GM19328 (cell line): ENCODE measurements around the gene VPS54.
"Not testable (repeated sequence)": the region's sequence is repeated elsewhere in the genome, so short reads cannot be mapped to it uniquely, and the experiment has no call there.

Experiments used
- ATAC-seq: cut with Tn5 transposase; IDR thresholded peaks from one replicate; pipeline ENCODE4 v1.9.1; 2021; ENCODE audit warnings: mild to moderate bottlenecking, moderate library complexity; ENCODE audit not compliant: unreplicated experiment

Gene VPS54

DNA sequence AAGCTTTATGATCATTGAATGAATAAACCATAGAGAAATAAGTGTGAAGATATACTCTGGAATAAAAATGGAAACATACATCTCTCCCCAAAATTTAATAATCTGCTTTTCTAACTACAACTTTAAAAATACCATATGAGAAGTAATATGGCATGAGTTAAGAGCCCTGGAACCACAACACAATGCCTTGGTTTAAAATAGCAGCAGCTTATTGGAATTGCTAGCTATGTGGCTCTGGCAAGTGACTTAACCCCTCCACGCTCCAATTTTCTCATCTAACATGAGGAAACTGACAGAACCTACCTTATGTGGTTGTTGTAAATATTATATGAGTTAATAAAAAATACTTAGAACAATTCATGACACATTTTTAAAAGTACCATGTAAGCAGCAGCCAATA is 76.4 kb downstream of the VPS54 start:
- no peak for ATAC-seq

DNA sequence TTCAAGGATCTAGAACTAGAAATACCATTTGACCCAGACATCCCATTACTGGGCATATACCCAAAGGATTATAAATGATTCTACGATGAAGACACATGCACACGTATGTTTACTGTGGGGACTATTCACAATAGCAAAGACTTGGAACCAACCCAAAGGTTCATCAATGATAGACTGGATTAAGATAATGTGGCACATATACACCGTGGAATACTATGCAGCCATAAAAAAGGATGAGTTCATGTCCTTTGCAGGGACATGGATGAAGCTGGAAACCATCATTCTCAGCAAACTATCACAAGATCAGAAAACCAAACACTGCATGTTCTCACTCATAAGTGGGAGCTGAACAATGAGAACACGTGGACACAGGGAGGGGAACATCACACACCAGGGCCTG is 87.1 kb downstream of the VPS54 start:
- ATAC-seq, result not testable (repeated sequence)

DNA sequence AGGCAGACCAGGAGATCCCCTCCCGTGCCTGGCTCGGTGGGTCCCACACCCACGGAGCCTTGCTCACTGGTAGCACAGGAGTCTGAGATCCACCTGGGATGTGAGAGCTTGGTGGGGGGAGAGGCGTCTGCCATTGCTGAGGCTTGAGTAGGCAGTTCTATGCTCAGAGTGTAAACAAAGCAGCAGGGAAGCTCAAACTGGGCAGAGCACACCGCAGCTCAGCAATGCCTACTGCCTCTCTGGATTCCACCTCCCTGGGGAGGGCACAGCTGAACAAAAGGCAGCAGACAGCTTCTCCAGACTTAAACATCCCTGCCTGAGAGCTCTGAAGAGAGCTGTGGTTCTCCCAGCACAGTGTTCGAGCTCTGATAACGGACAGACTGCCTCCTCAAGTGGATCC is 92.4 kb downstream of the VPS54 start:
- ATAC-seq, result no peak

DNA sequence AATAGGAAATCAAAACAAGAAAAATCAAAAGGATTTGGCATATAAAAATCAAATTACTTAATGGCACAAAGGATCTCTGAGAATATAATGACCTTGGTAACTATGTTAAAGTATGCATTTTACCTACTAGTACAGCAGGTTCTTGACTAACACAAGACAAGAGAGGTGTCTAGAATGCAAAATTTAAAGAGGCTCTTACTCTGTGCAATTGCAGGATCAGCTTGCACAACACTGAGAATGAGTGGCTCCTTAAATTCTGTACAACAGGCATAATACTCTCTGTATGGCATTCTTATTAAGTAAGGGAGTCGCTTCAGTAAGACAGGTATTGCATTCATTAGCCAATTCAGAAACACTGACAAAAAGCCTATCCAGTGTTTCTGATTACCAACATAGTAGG is 104.9 kb downstream of the VPS54 start:
- ATAC-seq, result no peak

DNA sequence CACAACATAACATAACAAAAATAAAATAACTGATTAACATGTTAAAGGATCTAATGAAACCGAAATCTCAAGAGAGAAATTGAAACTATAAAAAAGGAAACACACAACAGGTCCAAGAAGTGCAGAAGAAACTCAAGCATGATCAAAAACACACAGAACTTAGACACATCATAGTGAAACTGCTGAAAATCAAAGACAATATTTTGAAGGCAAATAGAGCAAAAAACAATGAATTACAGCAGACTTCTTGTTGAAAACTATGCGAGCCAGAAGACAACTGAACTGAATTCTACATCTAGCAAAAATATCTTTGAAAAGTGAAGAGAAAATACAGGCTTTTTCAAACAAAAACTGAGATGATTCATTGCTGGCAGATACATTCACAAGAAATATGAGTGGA is 116.2 kb downstream of the VPS54 start:
- no peak for ATAC-seq

DNA sequence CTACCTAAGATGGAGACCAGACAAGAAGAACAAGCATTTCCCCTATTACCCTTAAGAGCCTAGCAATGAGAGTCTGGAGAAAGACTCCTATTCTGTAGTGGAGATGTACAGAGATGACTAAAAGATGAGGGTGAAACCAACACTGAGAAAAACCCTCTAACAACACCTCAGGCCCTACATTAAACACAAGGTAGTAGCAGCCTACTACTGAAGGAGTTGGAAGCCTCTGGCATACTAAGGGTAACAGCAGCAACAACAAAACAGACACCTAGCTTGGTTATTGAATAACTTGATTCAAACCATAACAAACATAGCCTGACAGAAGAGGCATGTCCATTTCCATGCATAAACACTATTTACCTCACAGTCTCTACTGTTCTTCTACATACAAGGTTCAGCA is 117.1 kb downstream of the VPS54 start:
- ATAC-seq, result no peak

DNA sequence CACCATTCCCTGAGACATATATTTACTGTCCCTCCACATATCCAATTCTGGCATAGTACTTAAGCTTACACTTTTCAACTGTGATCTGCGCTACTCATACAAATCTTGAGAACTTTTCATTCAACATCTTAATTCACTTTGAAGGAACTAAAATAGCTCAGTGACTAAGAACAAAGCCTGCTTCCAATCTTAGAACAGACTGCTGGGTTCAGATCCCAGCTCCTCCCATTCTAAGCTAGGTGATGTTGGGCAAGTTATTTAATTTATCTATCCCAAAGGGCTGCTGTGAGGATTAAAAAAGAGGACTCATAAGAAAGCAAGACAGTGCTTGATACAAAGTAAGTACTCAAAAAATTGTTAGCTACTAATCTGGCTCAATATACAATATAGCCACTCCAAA is 119.6 kb downstream of the VPS54 start:
- ATAC-seq, result no peak

DNA sequence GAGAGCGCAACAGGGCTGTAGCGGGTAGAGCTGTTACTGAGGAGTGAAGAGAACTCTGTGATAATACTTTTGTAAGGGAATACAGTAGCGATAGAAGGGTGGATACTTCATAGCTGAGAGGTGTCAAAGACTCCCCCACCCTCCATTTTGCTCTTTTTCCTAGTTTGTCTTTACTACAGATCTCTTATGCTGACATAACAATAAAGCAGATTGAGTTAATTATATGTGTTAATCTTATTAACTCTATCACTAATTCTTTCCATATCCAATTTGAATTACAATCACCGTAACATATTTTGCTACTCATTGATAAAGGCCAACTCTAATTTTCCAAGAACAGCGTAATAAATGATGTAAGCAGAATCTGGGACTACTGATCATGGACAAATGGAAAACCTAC is 120.4 kb downstream of the VPS54 start:
- ATAC-seq, result no peak

DNA sequence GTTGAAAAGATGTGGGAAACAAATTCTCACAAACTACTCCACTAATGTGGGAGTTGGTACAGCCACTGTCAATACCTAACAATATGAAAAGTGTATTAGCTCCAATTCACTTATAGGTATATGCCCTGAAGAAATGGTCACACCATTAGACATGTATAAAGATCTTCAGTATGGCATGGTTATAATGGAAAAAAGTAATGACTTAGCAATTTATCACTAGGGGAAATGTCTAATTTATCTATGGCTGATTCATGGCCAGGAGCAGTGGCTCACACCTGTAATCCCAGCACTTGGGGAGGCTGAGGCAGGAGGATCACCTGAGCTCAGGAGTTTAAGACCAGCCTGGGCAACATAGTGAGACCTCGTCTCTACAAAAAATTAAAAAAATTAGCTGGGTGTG is 125.1 kb downstream of the VPS54 start:
- ATAC-seq, result no peak

DNA sequence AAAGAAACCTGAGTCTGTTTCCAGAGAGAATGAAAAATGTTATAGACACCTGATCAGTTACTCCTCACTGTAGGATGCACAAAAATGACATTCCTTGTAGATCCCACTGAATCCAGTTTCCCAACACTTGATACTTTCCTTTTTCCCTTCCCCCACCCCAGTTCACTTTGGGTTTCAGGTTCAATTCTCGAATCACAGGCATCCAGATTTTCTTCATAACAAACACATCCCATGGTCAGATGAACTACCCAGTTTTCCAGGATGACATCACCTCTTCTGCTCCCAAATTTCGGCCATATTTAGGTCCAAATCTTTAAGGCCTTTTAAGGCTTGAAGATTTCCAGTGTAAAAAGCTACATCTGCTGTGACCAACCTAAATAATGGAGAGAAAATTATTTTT is 126.1 kb downstream of the VPS54 start:
- ATAC-seq, result no peak

DNA sequence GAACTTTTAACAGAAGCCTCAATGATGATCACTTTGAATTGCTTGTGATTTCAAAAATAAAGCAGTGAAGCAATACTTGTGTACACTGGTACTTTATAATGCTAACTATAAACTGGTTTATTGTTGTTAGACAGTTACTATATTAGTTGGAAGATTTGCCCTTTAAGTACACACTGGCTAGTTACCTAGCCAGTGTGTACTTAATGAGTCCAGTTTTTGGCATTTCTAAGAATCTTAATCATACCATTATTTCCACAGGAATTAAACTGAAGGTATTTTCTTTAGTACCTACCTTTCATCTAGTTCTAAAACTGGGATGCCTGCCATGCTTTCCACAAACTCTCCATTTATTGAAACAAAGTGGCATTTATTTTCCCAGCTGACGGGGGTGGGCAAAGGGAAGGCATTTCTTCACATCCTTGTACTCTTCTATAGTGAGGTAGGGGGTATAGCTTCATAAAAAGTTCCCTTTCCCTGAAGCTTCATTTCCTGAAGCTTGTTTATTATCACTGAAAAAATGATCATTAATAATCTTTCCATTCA is 127.7 kb downstream of the VPS54 start:
- no peak for ATAC-seq

DNA sequence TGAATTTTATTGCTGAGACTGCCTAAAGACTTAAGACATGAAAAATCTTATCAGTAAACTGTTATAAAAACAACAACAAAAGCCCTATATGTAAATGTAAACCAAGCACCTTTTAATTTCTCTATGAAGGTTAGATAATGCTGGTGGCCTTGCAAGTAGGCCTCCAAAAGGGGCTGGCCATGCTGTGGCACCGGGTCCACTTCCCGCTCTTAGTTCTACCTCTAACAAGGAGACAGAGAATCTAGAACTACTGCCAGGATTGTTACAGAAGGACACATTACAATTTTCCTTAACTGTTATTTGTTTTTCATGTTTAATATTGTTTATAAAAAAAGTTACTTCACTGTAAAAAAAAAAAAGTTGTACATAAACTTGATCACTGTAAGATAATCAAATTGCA is 128.6 kb downstream of the VPS54 start:
- ATAC-seq, result no peak

DNA sequence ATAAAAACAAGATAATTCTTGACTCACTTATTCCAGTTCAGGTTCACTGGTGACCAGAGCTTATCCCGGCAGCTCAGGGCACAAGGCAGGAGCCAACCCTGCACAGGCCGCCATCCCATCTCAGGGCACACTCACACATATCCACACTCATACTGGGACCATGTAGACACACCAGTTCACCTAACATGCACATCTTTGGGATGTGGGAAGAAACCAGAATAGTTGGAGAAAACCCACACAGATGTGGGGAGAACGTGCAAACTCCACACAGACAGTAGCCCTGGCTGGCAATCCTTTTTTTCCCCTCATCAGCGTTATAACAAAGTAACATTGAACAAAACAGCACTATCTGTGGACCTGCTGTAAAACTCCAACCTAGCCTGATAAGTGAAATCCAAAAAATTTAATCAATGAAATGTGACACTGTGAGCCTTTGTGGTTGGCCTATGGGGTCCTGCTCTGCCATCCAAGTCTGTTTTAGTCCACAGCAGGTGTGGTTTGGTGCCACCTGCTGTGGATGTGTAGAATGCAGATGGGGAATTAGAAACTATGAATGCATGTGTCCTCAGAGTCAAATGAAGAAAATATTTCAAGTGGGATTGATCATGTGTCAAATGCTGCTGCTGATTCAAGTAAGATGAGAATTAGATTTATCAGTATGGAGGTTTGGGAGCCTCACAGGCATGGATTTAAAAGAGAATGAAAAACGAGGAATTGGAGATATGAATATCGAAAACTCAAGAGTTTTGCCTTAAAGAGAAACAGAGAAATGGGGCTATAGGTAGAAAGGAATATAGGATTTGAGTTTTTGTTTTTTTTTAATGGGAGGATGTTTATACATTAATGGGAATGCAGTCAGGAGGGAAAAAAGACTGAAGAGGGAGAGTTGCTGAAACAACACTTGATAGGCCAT is 130.5 kb downstream of the VPS54 start:
- peak; percentile 62 for ATAC-seq

DNA sequence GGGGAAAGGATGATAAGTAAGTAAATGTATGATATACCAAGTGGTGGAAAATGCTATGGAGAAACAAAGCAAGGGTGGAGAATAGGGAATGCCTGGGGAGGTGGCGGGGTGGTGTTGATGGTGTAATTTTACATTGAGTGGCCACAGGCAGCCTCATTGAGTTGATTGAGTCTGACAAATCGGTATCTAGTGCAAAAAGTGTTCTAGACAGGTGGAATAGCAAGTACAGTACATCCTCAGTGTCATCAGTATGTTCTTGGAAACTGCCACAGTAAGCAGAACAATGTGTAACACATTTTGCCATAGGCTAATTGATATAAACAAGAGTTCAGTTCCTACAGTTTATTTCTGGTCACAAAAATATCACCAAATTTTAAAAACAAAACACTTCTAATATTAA is 131.2 kb downstream of the VPS54 start:
- no peak for ATAC-seq

DNA sequence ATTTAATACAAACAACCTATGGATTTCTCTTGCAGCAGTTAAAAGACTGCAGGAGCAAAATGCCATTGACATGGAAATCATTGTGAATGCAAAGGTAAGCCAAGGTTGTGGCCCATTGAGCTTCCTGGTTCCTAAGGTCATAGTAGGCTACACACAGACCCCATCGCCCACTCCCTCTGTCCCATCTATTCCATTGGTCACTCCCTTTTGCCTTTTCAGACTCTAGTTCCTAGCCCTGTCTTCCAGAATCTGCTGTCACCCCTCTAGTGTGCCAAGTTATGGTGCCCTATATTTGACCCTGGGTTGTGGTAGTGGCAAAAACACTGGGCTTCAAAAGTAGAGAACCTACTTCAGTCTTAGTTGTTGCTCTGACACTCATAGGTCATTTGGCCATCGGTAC is 132.8 kb downstream of the VPS54 start:
- ATAC-seq, result no peak

DNA sequence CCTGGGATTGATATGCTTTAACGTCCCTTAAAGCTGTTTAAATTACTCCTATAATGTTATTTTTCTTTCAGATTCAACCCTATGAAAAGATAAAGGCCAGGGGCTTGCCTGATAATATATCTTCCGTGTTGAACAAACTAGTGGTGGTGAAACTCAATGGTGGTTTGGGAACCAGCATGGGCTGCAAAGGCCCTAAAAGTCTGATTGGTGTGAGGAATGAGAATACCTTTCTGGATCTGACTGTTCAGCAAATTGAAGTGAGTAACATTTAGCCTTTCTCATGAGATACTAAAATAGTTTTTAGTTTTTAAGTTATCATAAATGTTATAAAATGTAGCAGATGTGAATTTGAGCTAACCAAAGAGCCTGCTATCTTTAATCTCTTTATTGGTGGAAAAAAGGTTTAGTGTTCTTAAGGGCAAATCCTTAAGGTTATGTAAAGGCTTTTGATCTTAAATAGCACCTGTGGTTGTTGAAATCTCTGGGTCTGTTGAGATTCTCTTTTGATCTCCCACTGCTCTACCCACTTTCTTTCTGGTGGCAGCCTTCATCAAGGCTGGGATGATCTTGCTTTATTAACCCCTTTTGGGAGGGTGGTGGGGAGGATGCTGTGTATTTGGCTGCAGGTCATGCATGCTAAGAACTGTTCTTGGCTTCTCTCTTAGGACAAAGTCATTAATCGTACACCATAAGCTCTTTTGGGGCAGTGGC is 136.7 kb downstream of the VPS54 start:
- ATAC-seq, result no peak

DNA sequence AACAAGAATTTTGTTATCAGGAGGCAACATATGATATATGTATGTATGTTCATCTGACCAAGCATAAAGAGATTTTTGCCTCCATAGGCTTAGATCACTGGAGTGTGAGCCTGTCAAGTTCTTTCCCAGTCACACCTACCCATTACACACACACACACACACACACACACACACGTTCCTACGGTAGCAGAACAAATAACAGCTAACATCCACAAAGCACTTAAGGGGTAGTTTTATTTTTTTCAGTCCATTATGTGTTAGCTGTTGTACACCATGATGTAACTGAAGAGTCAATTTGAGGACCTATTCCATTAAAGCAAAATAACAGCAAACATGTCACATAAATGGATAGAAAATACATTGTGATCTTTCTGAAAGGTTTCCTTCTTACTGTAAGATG is 138.0 kb downstream of the VPS54 start:
- ATAC-seq, result no peak

DNA sequence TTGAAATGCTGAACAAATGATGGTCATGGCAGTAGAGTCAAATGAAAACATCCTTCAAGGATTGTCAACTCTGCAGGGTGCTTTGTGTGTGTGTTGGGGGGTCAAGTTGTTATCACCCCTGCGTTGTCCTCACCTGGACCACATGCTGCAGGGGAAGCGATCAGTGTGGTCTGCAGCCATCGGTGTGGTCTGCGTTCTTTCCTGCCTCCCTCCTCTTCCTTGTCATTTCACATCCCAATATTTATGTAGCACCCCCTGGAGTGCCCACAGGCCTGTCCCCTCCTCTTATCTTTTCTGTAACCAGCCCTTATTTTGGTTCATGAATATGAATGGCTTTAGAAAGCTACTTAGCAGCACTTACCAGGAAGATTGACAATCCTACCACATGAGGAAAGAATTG is 138.6 kb downstream of the VPS54 start:
- ATAC-seq, result no peak

DNA sequence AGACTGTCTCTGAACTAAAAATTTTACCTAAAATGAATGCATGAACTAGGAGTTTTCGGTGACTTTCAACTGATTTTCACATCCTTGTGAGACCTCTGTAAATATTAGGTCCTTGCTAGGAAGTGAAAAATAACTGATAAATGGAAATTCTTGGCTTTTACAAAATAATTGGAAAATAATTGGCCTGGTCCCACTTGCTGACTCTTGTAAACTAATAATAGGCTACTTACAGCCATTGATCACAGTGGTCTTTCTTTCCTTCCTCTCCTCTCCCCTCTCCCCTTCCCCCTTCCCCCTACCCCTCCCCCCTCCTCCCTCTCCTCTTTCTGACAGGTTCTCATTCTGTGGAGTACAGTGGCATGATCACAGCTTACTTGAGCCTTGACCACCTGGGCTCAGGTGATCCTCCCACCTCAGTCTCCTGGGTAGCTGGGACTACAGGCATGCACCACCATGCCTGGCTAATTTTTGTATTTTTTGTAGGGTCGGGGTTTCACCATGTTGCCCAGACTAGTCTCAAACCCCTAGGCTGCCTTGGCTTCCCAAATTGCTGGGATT is 139.3 kb downstream of the VPS54 start:
- no peak for ATAC-seq

DNA sequence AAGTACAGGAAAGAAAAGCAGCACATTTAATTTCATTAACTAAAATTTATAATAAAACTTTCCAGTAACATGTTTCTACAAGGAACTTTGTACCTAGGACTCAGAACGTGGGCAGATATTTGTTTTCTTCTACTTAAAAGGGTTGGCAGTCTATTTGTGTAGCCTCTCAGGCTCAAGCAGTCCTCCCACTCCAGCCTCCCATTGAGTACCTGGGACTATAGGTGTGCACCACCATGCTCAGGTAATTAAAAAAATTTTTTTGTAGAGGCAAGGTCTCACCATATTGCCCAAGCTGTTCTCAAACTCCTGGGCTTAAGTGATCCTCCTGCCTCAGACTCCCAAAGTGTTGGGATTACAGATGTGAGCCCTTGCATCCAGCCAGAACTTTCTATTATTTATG is 140.7 kb downstream of the VPS54 start:
- ATAC-seq, result no peak

DNA sequence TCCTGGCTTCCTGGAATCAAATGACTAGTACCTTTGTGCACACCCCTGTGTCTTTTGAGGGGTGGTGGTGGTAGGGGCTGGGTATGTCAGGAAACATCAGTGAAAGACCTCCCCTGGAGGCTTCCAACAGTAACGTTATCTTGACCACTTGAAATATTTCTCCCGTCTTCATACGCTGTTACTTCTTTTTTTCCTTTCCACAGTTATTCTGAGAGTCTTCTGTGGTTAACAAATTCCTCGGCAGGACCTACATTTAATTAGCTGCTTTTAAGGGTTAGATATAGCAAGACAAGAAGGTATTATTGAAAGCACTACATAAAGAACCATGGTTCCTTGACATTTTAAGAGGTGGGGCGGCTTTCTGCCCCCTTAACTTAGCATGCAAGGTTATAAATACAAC is 142.9 kb downstream of the VPS54 start:
- ATAC-seq, result no peak
